HG02981 (cell line): ENCODE measurements around the gene NFKBIZ.
"Not testable (repeated sequence)": the region's sequence is repeated elsewhere in the genome, so short reads cannot be mapped to it uniquely, and the experiment has no call there.

Source experiments
- ATAC-seq: cut with Tn5 transposase; IDR thresholded peaks from one replicate; pipeline ENCODE4 v1.9.1; 2021; ENCODE audit warnings: mild to moderate bottlenecking, moderate library complexity; ENCODE audit not compliant: unreplicated experiment

NFKBIZ gene

DNA sequence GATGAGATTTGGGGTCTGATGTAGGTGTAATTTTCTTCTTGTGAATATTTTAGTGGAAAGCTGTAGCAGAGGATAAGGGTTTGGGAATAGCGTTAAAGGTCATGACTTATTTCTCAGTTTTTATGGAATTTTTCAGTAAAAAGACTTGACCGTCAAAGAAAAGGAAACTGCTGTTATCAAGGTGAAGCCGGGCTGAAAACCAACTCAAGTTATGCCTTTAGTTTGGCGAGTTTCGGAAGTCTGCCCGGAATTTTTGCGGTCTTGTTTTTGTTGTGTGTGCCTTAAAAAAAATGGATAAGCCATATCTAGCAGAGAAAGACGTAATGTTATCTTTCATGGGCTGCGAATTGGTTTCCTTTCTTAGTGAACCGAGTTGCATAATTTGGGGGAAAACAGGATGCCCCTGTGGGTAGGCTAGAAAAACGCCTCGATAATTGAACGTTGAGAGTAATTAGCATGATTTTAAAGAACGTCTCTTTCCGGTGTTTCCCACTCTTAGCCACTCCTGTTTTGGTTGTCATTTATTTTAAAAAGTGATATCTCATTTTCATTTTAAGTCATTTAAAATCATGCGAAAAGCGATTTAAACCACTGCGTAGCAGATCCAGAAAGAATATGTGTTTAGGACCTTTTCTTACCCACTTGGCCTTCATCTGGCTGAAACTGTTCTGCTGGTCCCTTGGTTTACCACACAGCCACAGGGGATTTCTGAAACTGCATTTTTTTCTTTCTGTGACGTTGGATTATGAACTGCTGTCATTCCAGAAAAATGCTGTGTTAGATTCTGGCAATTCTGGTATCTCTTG, 1.1 kb downstream of the NFKBIZ start:
- ATAC-seq, result no peak

DNA sequence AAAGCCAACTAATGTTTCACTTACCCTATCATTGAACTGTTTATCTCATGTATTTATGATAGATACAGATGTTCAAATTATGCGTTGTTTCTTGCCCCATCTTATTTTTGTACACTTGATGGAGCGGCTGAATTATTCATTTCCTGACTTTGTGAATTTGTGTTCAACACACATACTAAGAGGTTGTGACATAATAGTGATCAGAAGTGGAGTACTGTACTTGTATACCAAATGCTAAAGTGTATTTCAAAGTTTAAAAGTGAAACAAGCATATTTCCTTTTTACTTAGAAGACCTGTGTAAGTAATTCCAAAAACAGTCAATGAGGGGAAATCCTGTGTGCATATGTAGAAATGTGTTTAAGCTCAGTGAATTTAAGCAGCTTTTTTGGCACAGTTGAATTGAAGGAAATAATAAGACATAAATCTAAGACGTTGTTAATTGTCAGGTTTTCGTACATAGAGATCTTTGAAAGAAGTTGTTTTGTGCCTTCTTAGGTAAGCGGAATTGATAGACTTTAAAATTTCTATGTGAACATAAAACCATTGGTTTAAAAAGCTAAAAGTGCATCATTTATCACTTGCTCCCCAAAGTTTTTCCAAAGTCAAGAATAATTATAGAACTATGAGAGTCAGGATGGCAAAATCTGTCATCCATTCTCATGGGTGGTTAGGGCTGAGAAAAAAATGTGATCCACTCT, 1.9 kb downstream of the NFKBIZ start:
- ATAC-seq, result no peak

DNA sequence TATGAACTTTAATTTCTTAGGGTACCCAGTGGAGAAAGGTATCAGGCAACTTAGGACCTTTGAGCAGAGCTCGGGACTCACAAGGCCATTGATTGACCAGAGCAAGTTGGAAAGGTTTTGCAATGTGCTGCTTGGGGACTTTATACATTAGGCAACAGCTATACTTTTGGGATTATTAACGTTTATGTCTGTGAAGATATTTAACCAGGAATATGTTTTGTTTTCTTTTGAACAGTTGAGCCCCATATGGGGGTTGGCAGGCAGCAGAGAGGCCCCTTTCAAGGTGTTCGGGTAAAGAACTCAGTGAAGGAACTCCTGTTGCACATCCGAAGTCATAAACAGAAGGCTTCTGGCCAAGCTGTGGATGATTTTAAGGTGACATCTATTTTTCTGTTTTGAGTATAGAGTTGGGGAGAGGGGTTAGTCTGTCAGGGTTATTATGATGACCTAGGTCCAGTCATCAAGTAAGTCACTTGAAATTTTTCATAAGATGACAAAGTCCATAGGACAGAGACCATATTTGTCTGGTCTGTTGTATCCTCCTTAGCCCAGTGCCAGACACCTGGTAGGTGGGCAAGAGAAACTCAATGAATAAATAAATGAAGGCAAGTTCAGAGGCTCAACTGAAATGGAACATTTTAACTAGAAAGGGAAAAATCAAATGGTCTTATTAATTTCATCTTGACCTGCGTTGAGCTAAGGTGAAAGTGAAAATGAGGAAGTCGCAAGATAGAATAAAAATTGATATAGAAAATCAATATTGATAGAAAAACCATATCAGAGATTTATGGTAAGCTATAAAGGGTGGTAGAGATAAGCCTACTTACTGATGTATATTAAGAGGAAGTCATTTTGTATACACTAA, 2.8 kb downstream of the NFKBIZ start:
- ATAC-seq, result no peak

DNA sequence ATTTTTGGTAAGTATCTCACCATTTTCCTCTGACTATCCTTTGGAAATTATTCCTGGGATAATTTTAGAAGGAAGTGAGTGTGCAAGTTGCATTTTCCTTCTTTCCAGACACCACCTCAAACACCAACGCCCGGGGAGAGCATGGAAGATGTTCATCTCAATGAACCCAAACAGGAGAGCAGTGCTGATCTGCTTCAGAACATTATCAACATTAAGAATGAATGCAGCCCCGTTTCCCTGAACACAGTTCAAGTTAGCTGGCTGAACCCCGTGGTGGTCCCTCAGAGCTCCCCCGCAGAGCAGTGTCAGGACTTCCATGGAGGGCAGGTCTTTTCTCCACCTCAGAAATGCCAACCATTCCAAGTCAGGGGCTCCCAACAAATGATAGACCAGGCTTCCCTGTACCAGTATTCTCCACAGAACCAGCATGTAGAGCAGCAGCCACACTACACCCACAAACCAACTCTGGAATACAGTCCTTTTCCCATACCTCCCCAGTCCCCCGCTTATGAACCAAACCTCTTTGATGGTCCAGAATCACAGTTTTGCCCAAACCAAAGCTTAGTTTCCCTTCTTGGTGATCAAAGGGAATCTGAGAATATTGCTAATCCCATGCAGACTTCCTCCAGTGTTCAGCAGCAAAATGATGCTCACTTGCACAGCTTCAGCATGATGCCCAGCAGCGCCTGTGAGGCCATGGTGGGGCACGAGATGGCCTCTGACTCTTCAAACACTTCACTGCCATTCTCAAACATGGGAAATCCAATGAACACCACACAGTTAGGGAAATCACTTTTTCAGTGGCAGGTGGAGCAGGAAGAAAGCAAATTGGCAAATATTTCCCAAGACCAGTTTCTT, 3.9 kb downstream of the NFKBIZ start:
- ATAC-seq, result no peak

DNA sequence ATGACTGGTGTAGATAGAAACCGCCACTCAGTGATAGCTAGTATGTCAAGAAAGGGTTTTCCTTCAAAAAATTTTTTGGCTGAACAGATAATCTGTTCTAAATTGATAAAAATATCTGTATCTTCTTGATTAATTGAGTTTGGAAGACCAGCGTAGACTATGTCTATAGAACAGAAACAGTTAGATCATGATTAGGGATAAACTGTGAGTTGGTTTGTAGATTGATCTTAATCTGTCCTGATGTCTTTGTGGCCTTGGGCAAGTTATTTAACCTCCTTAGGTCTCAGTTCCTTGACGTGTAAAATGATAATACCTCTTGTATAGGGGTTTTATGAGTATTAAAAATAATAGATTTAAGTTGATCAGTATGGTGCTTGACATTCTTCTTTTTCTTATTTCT, 4.7 kb downstream of the NFKBIZ start:
- ATAC-seq, result no peak

DNA sequence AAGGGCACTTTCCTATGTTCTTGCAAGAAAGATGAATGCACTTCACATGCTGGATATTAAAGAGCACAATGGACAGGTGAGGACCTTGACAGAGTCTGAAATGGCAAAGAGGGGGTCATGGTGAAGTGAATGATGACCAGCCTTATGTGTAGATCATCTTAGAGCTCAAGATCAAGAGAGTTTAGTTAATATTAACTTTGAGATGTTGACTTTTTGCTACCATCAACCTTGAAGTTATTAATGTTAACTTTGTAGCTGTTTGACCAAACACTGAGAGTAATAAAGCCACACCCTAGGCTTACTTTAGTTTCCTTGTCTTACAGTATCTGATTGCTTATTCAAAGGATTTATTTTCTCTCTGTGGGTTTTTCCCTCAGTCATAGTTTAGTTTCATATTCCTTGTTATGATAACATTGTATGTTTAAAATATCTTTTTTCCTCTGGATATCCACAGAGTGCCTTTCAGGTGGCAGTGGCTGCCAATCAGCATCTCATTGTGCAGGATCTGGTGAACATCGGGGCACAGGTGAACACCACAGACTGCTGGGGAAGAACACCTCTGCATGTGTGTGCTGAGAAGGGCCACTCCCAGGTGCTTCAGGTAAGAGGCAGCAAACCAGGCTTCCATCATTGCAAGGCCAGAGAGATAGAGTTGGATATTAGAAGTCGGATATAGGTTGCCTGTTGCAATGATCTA, 5.4 kb downstream of the NFKBIZ start:
- no peak for ATAC-seq

DNA sequence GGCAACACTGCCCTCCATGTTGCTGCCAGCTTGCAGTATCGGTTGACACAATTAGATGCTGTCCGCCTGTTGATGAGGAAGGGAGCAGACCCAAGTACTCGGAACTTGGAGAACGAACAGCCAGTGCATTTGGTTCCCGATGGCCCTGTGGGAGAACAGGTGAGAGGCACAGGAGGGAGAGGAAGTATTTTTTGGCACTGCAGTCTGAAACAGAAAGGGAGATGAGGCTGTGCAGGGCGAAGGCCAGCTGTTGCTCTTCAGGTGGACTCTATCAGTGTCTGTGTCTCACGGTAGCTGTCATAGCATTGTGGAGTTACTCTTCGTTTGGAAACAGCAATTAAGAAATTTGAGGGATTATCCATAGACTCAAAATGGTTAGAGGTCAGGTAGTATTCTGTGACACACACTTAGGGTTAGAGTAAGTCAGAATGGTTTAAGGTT, 8.0 kb downstream of the NFKBIZ start:
- ATAC-seq, result no peak

DNA sequence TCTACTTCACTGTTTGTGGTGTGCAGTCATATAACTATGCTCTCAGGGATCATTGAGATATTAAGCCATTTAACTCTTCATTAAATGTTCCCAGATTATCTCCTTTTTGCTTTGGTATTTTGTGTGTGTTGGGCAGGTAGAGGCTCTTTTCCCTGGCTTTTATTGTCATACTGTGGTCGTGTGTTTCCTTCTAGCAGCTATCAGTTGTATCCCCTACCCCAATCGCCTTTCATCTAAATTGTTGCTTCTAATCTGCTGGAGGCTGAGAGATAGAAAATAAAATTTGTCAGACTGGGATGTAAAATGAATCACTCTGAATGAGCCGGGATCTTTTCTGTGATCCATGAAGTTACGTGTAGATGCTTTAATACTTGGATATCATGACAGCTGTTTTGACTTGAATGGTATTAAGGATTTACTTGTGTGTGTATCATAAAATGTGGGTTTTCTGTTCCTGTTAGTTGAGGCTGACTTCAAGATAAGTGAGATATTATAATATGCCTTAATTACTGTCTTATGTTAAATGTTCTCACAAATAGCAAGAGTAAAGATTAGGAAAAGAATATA, 9.2 kb downstream of the NFKBIZ start:
- ATAC-seq, result no peak

DNA sequence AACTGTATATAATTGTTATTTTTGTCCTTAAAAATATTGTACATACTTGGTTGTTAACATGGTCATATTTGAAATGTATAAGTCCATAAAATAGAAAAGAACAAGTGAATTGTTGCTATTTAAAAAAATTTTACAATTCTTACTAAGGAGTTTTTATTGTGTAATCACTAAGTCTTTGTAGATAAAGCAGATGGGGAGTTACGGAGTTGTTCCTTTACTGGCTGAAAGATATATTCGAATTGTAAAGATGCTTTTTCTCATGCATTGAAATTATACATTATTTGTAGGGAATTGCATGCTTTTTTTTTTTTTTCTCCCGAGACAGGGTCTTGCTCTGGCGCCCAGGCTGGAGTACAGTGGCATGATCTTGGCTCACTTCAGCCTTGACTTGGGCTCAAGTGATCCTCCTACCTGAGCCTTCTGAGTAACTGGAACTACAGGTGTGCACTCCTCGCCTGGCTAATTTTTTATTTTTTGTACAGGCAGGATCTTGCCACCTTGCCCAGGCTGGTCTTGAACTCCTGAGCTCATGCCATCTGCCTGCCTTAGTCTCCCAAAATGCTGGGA, 10.7 kb downstream of the NFKBIZ start:
- ATAC-seq, result no peak

DNA sequence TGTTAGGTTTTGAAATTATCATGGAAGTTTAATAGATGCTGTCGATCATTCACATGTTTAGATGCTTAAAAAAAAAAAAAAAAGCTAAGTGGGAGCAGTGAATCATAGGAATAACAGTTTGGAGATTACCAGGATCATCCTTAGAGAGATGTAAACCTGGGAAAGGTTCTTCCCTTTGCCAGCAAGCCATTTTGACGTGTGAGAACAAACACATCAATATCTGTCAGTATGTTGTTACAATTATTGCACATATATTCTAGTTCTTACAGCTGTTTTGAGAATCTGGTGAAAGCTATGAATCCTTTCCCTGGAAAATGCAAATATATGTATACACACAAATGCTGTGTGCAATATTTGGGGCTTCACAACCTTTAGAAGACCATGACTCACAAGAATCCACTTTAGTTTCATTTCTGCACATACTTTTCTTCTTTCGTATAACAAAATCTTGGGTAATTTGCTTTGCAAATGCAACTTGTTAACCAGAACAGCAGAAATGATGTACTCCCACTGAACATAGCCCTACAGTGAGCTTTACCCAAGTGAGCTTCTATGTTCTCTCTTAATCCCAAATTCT, 12.0 kb downstream of the NFKBIZ start:
- no peak for ATAC-seq

DNA sequence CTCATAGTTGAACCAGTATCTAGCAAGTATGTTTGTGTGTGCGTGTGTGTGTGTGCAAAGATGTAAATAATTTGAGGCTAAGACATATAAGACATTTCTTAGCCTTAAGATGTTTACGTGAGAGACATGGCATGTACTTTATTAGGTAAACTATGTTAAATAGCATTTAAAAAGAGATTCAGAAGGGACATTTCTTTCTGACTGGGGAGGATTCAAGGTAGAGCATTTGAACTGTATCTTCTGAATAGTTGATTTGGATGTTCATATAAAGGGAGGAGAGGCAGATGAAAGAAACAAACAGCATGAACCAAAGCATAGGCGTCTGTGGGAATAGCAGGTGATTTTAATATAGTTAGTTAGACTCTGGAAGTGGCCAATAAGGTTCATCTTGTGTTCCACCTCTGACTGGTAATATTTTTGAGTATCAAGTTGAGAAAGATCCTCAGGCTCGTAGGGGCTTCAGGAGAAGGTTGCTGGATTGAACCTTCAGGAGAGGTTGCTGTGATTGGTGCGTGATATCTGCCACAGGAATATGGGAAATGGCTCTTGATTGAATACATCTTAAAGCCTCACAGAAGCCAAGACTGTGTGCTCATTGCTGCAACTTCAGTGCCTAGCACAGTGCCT, 12.6 kb downstream of the NFKBIZ start:
- no peak for ATAC-seq

DNA sequence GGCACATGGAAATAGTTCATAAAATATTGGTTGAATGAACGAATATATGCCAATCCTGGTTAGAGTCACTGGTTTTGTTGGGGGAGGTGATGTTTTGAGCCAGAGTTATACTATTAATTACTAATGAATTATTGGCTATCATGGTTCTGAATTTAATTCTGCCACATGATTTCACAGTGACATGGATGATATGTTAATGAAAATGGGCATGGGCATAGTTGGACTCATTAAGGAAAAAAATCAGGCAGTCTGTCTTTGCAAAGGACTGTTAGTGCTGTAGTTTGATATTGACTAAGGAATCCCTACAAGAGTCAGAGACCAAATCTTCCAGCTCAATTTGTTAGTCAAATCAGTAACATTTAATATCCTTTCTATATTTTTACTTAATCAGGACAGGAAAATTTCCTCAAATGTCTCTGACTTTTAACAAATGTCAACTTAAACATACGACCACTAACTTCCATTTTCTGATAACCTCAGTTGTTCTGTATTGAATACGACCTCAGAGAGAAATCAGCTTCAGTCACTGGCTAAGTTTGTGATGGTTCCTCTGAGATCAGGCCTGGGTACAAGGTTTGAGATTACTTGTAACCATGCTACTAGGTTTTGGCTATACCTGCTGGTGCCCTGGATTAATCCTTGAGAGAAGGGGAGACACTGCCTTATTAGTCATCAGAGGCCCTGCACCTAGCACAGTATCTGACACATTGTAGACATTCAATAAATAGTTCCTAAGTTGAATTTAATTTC, 13.3 kb downstream of the NFKBIZ start:
- no peak for ATAC-seq

DNA sequence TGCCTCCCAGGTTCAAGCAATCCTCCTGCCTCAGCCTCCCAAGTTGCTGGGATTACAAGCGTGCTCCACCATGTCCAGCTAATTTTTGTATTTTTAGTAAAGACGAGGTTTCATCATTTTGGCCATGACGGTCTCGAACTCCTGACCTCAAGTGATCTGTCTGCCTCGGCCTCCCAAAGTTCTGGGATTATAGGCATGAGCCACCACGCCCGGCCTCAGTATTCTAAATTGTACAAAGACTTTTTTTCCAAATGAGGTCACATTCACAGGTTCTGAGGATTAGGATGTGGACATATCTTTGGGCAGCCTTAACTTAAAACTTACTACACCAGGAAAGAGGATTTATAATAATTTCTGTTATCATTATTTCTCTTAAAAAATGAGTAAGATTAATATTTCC, 15.6 kb downstream of the NFKBIZ start:
- ATAC-seq, result not testable (repeated sequence)

DNA sequence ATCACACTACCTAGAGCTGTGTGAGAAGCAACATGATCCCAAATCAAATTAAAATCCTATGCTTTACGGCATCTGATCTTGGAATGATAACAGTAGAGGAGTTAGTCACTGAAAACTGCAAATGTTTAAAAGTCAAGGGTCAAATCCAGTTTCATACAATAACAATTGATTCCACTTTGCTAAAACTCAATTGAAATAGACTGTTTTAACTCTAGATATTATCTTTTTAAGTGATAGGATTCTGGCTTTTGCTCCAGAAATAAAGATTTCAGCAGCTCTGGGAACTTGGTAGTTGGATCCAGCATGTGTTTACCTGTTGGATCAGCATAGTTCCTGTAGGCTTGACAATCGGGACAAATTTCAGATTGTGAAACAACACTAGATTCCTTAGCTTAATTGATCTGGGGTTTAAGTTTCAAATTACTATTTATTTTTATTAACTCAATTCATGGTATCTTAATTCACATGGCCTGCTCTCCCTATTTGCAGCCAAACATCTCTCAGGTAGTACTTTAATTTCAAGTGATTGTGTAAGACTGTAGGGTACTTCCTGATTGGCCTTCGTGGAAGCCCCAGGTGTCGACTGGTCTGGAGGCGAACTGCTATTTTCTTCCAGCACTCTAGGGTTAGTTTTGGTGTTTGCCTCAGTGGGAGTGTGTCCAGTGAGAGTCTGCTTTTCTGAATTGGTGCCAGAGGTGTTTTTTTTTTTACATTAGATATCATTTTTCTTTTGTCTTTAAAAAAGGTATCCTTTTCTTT, 16.6 kb downstream of the NFKBIZ start:
- ATAC-seq, result no peak

DNA sequence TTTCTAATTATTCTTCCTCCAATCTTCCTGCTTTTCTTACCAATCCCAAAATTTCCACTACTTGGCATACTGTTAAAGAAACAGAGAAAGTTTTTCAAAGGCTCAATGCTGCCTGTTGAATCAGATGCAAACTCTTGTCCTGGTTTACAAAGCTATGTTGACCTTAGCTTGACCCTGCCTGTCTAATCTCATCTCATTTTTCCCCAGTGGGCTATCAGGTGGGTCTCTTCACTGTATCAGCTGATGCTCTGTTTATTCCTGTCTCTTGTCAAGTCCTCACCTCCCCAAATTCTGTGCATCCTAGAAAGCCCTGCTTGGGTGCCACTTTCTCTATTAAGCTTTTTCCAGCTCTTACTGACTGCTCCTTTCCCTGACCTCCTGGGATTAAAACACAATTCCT, 18.2 kb downstream of the NFKBIZ start:
- ATAC-seq, result no peak

DNA sequence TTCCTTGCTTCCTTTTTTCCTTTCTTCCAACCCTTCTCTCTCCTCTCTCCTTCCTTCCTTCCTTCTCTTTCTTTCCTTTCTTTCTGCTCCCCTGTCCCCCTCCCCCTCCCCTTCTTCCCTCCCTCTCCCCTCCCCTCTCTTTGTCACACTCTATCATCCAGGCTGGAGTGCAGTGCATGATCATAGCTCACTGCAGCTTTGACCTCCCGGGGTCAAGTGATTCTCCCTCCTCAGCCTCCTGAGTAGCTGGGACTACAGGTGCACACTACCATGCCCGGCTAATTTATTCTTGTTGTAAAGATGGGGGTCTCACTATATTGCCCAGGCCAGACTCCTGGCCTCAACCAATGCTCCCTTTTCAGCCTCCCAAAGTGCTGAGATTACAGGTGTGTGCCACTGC, 18.7 kb downstream of the NFKBIZ start:
- no peak for ATAC-seq
